ENCODE measurements around the gene GNG7.
"Not testable (repeated sequence)": the region's sequence is repeated elsewhere in the genome, so short reads cannot be mapped to it uniquely, and the experiment has no call there.

GNG7 gene

DNA sequence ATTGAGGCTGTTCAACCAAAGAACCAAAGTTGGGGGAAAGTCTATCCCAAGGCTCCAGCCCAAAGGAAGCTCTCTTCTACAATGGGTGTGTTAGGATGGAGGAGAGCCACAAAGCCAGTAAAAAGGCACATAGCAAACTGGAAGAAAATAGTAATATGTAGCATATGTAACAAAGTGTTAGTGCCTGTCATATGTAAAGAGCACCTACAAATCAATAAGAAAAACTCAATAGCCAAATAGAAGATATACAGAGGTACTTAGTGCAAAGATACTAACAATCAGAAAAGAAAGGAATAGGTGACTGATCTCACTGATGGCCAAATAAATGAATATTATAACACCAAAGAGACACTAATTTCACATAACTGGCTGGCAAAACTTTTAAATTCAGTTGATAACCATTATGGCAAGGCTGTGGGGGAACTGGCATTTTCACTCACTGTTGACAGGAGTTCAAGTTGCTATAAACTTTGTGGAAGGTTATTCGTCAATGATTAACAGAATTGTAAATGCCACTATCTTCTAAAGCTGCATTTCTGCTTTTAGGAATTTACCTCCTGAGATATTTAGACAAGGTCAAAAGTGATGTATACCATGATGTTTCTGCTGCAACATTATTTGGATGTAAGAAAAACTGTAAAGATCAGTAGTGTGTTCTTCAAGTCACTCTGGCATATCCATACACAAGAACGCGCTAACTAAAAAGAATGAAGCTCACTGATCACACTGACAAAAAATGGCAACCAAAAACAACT is 110.8 kb downstream of the GNG7 start:
- no peak for DNase-seq

GRCh38 chr19:2590630-2591399 is 111.7 kb downstream of the GNG7 start:
- DNase-seq = no peak

DNA sequence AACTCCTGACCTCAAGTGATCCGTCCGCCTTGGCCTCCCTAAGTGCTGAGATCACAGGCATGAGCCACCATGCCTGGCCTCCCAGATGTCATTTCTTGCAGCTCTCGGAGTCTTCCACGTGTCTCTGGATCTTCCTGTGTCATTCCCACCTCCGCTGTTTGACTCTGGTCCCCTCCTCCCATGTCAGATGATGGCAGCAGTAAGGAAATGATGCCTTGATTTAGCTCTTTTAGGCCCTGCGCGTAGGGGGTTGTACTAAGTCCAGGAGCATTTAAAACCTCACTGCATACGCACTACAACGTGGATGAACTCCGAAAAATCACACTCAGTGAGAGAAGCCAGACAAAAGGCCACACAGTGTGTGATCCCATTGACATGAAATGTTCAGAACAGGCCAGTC is 113.1 kb downstream of the GNG7 start:
- DNase-seq = no peak

GRCh38 chr19:2588081-2588777 is 114.3 kb downstream of the GNG7 start:
- no peak for DNase-seq

GRCh38 chr19:2587001-2587719 is 115.3 kb downstream of the GNG7 start:
- no peak for DNase-seq

- DNase-seq = no peak
These were observed 116.3 kb downstream of the GNG7 start for GRCh38 chr19:2586196-2586595.

GRCh38 chr19:2584002-2584401 is 118.5 kb downstream of the GNG7 start:
- no peak for DNase-seq

GRCh38 chr19:2582984-2583956 is 119.2 kb downstream of the GNG7 start:
- DNase-seq = no peak

DNA sequence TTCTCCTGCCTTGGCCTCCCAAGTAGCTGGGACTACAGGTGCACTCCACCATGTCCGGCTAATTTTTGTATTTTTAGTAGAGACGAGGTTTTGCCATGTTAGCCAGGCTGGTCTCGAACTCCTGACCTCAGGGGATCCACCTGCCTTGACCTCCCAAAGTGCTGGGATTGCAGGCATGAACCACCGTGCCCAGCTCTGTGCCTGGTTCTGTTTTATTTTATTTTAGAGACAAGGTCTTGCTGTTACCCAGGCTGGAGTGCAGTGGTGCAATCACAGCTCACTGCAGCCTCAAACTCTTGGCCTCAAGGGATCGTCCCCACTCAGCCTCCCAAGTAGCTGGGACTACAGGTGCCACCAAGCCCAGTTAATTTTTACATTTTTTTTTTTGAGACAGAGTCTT is 122.1 kb downstream of the GNG7 start:
- DNase-seq = not testable (repeated sequence)

DNA sequence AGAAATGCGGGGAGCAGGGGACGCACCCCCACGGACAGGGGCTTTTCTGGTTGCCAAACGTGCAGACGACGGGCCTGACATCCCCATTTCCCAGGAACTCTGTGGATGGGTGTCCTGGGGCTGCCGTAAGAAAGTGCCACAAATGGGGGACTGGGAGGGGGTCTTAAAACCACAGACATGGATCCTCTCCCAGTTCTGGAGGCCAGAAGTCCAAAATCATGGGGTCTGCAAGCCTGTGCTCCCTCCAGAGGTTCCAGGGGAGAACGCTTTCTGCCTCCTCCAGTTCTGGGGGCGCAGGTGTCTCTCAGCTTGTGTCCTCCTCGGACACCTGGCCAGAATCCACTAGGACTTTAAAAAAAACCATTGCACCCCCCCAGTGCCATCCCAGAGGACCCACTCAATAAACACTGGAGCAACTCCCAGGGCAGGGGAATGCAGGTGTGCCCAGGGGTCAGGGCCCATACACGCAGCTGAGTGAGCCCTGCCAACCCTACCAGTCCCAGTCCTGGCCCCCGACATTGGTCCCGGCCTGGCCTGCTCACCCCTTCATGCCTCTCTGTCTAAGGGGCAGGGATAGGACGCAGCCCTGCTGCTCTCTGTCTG is 122.7 kb downstream of the GNG7 start:
- DNase-seq = no peak

- peak; percentile 74 for DNase-seq
These were observed 123.4 kb downstream of the GNG7 start for GRCh38 chr19:2578901-2579677.

- no peak for DNase-seq
These were observed 124.1 kb downstream of the GNG7 start for GRCh38 chr19:2578391-2578890.

DNA sequence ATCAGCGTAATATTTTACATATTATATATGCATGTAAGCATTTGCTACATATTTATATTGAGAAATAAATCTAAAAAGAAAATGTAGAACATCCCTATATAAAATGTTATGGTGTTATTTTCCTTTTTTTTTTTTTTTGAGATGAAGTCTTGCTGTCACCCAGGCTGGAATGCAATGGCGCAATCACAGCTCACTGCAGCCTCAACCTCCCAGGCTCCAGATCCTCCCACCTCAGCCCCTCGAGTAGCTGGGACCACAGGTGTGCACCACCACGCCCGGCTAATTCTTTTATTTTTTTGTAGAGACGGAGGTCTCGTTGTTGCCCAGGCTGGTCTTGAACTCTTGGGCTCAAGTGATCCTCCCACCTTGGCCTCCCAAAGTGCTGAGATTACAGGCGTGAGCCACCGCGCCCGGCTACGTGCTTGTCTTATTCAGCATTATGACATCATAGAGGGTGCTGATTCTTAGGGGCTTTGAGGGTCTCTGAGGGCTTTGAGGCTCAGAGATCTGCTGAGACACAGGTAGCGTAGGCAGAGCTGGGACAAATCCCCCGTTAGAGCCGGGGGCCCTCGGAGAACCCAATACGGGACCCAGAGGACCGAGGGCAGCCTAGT is 124.7 kb downstream of the GNG7 start:
- DNase-seq = no peak

- DNase-seq = no peak
These were observed 126.6 kb downstream of the GNG7 start for GRCh38 chr19:2575734-2576481.

DNA sequence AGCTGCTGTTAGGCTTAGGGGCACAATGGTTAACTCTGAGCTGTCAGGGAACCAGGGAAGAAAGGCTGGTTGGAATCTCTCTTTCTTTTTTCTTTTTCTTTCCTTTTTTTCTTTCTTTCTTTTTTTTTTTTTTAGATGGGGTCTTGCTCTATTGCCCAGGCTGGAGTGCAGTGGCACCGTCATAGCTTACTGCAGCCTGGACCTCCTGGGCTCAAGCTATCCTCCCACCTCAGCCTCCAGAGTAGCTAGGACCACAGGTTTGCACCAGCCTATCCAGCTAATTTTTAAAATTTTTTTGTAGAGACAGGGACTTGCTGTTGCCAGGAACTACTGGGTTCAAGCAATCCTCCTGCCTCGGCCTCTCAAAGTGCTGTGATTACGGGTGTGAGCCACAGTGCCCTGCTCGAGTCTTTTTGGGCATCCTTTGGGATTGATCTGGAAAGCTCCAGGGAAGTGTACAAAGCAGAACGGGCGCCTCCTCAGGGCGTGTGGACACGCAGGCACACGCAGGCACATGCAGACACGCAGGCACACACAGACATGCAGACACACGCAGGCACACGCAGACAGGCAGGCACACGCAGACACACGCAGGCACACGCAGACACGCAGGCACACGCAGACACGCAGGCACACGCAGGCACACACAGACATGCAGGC is 127.4 kb downstream of the GNG7 start:
- DNase-seq = no peak

GRCh38 chr19:2574478-2574931 is 128.0 kb downstream of the GNG7 start:
- DNase-seq = no peak

- DNase-seq = no peak
These were observed 128.6 kb downstream of the GNG7 start for GRCh38 chr19:2573916-2574315.

- DNase-seq = not testable (repeated sequence)
These were observed 130.3 kb downstream of the GNG7 start for GRCh38 chr19:2572152-2572551.

Data from stimulated activated CD8-positive, alpha-beta memory T cell treated with anti-CD3 and anti-CD28 coated beads, Interleukin-4, amount 100 ng/mL, for 48 hours (primary cell).